HG03108 (cell line): ENCODE measurements around the gene HSPA1B.
"Not testable (repeated sequence)": the region's sequence is repeated elsewhere in the genome, so short reads cannot be mapped to it uniquely, and the experiment has no call there.

Experiments used
- ATAC-seq: cut with Tn5 transposase; IDR thresholded peaks from one replicate; pipeline ENCODE4 v1.9.1; 2021; ENCODE audit warnings: moderate library complexity; ENCODE audit not compliant: unreplicated experiment

The HSPA1B gene

DNA sequence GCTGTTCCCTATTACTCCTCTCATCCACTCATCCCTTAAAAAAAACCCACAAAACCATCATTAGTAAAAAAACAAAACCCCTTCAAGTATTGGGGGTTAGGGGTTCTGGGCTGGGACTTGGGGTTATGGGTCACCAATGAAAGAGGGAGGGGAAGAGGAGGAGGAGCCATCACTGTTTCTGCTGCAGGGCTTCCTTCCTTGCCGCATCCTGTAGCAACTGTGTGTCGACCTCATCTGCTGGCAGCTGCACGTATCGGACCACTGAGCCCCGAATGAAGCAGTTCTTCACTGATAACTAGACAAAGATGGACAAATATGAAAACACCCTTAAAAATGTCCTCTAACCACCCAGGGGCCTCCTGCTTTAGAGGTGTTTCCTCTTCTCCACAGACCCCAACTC lies 29.9 kb upstream of the HSPA1B start:
- ATAC-seq: no peak

DNA sequence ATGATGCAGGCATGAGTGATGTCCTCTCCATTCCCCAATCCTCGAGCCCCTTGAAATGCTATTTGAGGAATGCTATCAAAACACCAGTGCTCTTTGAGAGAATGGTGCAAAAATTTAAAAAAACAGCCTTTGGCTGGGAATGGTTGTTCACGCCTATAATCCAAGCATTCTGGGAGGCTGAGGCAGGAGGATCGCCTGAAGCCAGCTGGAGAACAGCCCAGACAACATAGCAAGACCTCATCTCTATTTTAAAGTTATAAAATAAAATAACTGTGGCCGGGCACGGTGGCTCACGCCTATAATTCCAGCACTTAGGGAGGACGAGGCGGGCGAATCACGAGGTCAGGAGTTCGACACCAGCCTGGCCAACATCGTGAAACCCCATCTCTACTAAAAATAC lies 27.8 kb upstream of the HSPA1B start:
- ATAC-seq: no peak

DNA sequence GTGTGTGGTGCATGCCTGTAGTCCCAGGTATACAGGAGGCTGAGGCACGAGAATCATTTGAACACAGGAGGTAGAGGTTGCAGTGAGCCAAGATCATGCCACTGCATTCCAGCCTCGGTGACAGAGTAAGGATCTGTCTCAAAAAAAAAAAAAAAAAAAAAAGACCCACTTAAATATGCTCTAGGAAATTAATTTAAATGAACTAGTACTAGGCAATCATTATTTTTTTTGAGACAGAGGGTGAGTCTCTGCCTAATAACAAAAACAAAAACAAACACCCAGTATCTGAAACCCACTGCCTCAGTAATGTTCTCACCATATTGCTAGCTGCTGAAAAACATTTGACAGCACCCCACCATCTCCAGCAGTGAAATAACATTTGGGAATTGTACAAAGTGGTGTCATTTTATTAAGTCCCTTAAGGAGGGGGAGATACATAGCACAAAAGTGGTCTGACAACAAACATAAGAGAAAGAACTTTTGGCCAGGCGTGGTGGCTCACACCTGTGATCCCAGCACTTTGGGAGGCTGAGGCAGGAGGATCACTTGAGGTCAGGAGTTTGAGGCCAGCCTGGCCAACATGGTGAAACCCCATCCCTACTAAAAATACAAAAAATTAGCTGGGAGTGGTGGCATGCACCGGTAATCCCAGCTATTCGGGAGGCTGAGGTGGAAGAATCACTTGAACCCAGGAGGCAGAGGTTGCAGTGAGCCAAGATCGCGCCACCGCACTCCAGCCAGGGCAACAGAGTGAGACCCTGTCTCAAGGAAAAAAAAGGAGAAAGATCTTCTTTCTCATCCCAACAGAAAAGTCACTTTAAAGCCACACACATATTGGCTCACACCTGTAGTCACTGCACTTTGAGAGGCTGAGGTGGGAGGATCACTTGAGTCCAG lies 26.3 kb upstream of the HSPA1B start:
- not testable (repeated sequence) for ATAC-seq

DNA sequence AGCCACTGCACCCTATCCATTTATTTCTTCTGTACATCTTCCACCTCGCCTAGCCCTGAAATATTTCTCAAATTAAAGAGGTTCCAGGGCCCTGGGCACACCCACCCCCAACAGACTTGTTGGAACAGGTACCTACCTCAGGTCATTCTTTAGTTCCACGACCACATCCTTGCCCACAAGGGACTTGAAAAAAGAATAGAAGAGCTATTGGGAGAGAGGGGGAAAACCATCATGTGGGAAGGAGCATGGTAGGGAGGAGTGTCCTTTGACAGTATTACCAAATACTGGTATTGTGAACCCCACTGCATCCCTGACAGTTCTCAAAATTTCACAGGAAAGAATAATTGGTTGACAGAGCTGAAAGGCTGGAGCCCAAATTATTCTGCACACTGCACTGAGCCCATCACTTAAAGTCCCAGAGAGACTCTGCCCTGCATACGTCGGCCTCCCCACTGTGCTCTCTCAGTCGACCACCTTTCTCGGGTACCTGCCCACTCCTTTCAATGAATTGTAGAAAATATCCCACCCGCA lies 21.5 kb upstream of the HSPA1B start:
- ATAC-seq: no peak

DNA sequence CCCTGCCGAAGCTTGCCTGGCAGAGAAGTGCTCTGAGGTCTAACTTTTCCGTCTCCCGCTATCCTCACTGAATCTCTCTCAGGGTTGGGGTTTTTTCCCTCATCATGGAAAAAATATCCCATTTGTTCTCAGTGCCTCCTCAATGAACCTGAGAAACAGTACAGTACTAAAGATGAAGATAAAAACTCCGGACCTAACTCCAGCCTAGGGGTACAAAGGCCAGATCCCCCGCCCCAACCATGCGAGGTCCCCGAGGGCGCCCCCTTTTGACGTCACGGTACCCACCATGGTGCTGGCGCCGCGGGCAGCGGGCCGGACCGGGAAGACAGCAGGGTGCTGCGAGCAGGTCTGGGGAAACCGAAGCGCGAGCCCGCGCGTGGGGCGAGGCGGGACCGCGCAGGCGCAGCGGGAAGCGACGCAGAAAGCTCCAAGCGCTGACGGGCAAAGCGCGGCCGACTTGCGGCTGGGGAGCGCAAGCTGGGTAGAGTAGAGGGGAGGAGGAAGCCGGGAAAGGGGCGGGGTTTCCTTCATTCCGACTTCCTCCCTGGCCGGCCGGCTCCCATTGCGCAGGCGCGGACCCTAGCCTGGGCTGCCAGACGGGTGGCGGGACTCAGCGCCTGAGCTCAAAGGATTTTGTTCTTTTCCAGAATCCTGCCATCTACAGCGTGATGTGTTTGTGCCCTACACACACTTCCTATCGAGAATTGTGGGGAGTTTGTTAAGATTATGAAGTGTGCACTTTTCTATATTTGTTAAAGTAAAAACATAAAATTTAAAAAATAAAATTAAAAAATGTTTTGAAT lies 20.9 kb upstream of the HSPA1B start, which contains the start of gene LSM2:
LSM2 (minus strand) TSS at position 497 of the 803 bp plus-strand sequence; CDS start at position 288, 209 bp downstream.
- ATAC-seq: peak; percentile 85

DNA sequence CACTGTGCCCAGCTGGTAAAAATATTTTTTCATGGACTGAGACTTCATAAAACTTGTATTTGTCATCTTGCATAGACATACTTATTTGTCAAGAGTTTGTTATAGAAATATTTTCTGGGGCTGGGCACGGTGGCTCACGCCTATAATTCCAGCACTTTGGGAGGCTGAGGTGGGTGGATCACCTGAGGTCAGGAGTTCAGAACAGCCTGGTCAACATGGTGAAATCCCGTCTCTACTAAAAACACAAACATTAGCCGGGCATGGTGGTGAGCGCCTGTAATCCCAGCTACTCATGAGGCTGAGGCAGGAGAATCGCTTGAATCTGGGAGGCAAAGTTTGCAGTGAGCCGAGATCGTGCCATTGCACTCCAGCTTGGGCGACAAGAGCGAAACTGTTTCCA lies 18.9 kb upstream of the HSPA1B start:
- ATAC-seq: not testable (repeated sequence)

DNA sequence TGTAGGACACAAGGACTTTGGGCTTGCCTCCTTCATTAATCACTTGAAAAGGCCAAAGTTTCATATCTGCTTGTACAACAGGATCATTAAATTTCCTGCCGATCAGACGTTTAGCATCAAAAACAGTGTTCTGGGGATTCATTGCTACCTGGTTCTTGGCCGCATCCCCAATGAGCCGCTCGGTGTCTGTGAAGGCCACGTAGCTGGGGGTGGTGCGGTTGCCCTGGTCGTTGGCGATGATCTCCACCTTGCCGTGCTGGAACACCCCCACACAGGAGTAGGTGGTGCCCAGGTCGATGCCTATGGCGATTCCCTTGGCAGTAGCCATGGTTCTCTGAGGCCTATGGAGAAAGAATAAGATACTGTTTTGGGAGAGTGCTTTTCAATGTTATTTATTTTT lies 15.9 kb upstream of the HSPA1B start:
- ATAC-seq: no peak

DNA sequence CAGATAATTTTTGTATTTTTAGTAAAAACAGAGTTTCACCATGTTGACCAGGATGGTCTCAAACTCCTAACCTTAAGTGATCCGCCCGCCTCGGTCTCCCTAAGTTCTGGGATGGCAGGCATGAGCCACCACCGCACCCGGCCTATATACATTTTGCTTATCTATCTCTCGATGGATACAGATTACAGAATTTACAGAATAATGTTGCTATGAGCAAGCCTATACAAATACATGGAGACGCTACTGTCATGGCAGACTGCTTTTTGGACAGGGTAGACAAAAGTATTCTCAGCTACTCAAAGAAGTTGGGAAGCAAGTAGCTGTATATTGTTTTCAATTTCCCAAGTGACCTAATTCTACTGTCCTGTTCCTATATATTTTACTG lies 14.1 kb upstream of the HSPA1B start:
- no peak for ATAC-seq

DNA sequence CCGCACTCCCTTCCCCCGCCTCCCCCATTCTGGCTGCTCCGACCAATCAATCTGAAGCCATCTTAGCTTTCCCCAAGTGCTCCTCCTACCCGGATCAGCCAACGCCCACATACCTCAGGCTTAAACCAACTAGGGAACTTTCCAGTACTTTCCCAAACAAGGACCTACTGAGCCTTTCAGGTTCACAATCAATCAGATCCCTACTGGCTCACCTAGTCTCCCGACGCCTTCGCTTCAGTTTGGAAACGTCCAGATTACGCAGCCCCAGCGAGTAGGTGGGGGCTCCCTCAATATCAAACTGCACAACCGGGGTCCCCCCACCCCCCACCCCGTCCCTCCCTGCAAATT lies 12.9 kb upstream of the HSPA1B start:
- ATAC-seq: peak; percentile 31

DNA sequence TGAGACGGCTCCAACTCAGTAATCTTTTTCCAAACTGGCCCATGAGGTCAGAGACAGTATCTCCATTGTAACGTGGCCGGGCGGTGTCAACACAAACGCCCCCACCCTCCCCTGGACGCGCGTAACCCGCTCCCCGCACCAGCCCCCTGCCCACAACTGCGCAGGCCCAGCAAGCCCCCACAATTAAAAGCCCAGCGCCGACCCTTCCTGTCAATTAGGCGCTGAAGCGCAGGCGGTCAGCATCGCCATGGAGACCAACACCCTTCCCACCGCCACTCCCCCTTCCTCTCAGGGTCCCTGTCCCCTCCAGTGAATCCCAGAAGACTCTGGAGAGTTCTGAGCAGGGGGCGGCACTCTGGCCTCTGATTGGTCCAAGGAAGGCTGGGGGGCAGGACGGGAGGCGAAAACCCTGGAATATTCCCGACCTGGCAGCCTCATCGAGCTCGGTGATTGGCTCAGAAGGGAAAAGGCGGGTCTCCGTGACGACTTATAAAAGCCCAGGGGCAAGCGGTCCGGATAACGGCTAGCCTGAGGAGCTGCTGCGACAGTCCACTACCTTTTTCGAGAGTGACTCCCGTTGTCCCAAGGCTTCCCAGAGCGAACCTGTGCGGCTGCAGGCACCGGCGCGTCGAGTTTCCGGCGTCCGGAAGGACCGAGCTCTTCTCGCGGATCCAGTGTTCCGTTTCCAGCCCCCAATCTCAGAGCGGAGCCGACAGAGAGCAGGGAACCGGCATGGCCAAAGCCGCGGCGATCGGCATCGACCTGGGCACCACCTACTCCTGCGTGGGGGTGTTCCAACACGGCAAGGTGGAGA lies 12.3 kb upstream of the HSPA1B start, which contains the start of the genes HSPA1A and HSPA1L:
HSPA1A (plus strand) TSS at position 519 of the 814 bp plus-strand sequence; CDS start at position 733, 214 bp downstream.
HSPA1L (minus strand) TSS at position 259 of the 814 bp plus-strand sequence. CDS start 3,311 bp downstream, outside the sequence.
- no peak for ATAC-seq

DNA sequence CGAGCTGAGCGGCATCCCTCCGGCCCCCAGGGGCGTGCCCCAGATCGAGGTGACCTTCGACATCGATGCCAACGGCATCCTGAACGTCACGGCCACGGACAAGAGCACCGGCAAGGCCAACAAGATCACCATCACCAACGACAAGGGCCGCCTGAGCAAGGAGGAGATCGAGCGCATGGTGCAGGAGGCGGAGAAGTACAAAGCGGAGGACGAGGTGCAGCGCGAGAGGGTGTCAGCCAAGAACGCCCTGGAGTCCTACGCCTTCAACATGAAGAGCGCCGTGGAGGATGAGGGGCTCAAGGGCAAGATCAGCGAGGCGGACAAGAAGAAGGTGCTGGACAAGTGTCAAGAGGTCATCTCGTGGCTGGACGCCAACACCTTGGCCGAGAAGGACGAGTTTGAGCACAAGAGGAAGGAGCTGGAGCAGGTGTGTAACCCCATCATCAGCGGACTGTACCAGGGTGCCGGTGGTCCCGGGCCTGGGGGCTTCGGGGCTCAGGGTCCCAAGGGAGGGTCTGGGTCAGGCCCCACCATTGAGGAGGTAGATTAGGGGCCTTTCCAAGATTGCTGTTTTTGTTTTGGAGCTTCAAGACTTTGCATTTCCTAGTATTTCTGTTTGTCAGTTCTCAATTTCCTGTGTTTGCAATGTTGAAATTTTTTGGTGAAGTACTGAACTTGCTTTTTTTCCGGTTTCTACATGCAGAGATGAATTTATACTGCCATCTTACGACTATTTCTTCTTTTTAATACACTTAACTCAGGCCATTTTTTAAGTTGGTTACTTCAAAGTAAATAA lies 10.2 kb upstream of the HSPA1B start:
- ATAC-seq: not testable (repeated sequence)

DNA sequence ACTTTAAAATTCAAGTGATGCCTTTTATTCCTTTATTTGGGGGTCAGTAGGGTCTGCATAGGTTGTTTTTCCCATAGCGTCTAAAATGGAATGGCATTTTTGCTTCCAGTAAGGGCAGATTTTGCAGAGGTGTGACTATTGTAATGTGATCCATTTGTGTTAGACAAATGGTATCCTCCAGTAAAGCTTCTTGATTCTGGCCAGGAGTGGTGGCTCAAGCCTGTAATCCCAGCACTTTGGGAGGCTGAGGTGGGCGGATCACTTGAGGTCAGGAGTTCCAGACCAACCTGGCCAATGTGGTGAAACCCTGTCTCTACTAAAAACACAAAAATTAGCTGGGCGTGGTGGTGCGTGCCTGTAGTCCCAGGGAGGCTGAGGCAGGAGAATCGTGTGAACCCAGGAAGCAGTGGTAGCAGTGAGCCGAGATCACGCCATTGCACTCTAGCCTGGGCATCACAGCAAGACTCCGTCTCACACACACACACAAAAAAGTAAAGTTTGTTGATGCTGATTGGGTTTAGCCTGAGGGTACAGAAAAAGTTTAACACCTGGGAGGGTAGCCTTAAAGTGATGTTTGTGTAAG lies 9.5 kb upstream of the HSPA1B start:
- ATAC-seq: not testable (repeated sequence)

DNA sequence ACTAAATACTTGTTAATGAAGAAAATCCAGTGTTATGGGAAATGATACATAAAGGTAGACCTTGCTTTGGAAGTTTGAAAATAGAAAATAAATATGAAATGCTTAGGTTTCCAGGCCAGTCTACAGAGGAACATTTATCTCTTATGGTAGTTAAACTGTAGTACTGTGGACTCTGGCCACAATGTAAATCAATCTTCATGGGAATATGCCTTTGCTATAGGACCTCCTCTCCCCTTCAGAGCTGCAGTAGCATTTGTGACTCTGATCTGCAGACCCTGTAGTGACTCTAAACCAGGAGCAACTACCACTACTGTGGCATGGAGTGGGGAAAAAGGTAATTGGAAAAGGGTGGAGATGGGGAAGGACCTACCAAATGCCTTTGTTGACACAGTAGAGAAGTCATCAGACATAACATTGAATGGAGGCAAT lies 7.7 kb upstream of the HSPA1B start:
- ATAC-seq: no peak

DNA sequence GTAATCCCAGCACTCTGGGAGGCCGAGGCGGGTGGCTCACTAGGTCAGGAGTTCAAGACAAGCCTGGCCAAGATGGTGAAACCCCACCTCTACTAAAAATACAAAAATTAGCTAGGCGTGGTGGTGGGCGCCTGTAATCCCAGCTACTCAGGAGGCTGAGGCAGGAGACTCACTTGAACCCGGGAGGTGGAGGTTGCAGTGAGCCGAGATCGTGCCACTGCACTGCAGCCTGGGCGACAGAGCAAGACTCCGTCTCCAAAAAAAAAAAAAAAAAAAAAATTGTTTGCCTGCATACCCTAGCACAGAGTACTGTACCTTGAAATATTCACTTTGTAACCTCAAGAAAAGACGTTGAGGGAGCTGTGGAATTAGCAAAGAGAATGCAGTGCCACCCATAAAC lies 7.1 kb upstream of the HSPA1B start:
- not testable (repeated sequence) for ATAC-seq

DNA sequence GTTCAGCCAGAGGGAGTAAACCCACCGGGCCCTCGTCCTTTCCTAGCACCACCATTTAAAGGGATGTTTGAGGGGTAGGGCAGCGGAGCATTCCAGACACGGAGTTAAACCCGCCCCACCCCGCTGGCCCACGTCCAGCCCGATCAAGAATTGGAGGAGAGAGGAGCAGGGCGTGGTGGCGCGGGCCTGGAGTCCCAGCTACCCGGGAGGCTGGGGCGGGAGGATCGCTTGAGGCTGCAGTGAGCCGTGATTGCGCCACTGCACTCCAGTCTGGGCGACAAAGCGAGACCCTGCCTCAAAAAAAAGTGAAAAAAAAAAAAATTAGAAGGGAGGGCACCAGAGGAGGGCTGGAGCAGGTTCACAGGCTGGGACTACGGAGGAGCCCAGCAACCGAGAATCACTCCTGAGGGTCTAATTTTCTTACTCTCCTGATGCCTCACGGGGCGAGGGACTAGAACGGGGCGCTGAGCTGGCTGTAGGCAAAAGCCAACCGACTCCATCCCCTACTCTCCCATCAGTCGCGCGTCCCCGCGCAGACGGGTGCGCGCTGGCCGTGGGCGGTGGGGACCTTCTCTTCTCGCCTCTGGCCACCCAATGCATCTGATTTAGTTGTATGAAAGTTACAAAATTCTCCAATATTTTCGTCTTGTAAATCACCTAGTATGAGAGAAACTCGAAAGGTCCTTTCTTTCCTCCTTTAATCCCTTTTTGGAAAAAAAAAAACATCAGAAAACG lies 6.1 kb upstream of the HSPA1B start:
- no peak for ATAC-seq

DNA sequence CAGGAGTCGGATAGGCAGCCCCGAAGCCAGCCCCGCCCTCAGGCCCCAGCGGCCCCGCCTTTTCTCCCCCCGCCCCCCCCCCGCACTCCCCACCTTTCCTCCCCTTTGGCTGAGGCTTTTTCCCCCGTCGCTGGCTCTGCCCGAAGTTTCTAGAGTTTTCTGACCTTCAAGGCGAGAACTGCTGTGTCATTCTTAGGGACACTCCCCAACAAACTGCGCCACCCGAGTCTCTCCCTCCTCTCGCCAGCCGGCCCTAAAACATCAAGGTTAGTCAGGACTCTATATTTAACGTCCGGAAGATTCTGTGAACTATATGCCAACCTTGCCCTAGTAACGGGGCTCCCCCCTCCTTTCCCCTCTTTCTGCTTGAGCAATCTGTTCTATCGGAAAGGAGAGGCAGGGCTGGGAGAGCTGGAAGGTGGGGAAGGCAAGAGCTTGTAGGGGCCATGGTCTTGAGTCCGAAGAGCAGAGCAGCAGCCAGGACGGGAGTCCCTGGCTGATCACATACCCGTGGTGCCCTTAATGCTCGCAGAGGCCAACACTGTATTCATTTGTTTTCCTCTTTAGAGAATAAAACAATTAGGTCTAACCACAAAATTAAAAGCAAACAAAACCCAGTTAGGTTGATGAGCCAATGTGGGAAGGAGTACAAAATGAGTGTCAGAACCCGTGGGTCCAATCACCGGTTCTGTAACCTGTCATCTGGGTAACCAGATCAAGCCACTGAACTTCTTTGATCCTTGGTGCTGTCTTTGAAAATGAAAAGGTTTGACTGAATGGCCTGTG lies 5.3 kb upstream of the HSPA1B start:
- no peak for ATAC-seq

DNA sequence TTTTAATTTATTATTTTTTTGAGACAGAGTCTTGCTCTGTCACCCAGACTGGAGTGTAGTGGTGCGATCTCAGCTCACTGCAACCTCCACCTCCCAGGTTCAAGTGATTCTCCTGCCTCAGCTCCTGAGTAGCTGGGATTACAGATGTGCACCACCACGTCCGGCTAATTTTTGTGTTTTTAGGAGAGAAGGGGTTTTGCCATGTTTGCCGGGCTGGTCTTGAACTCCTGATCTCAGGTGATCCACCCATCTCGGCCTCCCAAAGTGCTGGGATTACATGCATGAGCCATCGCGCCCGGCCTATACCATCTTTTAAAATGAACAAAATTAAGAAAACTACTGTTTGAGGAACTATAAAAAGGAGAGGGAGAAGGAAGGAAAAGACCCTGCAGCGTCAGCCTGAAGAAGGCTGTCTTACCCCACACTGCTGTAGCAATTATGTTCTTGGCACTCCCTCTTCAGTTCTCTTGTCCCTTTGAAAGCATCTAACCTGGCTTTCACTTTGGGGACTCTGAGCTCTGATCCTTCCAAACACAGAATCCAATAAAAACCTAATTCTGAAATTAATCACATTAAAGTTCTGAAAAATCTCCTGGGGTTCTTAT lies 3.8 kb upstream of the HSPA1B start:
- not testable (repeated sequence) for ATAC-seq
